ENCODE results near the gene CYP24A1. TPM values are rescaled to one million over a fixed set of nuclear protein-coding genes. Genes with fewer than 3 reads are reported as not detected.

CYP24A1 gene
- total RNA-seq, 1 experiment from 2014 or later = 0.95 TPM

DNA sequence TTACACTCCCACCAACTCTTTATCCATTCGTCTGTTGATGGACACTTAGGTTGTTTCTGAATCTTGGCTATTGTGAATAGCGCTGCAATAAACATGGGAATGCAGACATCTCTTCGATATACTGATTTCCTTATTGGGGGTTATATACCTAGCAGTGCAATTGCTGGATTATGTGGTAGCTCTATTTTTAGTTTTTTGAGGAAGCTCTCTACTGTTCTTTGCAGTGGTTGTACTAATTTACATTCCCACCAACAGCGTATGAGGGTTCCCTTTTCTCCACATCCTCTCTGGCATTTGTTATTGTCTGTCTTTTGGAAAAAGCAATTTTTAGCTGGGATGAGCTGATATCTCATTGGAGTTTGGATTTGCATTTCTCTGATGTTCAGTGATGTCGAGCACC is 29.5 kb upstream of the CYP24A1 start:
- no peak for DNase-seq (ENCODE audit: low spot score)

DNA sequence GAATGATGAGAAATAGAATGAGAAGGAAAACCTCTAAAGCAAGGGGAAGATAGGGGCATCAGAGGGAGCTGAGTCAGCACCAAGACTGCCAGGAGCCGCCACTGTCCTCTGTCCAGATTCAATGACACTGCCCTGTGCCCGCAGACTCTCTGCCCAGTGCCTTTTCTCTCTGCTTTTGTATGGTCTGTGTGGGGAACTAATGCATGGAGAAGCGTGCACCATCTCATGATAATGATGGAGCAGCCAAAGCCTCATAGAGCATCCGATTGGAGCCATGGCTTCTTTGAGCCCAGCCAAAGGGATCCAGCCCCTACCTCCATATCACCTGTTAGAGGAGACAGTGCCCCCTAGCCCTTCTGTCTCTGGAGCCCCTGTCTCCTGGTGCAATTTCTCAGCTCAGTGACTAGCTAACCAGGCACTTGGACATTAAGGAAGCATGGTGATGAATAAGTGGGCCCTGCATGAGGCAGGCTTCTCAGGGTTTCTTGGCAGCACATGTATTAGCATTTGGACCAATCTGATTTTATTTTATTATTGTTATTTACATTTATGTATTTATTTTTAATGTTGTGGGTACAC is 27.6 kb upstream of the CYP24A1 start:
- no peak for DNase-seq (ENCODE audit: low spot score)

DNA sequence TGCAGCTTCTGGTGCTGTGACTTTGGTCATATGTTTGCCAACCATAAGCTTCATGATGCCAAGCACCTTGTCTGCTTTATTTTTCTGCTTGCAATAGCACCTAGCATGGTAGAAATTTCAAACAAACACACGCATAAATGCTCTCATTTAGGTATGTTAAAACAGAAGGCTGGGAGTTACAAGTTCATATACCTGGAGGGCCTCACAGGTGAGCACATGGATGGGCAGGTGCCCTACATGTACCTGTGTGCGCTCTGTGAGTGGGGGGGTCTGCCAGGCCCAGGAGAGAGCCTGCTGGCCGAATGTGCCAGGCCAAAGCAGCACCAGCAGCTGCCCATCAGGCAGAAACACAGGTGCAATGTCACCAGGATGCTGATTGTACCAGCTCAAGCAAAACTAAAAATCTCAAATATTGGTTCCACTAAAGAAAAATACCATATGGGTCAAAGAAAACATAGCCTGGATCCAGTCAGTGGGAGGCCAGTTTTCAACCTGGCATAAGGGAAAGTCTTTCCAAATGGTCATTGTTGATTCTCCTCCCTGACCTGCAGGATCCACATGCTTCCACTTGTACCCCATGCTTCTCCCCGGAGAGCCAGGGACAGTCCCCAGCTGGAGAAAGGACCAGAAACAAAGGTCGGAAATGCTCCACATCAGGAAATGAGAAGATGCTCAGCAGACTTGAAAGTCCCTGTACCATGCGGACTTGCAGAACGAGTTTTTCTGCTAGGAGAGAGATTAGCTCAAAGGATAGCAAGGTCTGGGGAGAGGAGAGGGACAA is 26.9 kb upstream of the CYP24A1 start:
- no peak for DNase-seq (ENCODE audit: low spot score)

DNA sequence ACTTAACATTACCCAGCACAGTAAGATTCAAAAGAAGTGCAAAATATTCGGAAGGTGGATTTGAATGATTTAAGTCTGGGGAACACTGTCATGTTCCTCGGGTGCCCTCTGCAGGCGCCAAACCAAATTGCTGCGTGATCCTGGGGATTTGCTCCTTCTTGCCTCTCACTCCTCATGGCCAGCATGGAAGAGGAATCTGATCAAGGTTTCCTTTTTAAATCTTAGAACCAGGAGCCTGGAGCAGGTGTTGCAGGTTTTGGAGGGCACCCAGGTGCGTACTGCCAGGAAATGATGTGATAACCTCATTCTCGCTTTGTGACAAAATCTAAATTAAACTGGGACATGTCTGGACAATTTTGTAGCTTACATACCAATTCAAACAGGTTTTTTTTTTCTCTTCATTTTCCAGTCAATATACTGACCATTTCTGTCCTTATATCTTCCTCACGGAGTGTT is 26.0 kb upstream of the CYP24A1 start:
- DNase-seq (ENCODE audit: low spot score) = peak; percentile 57

DNA sequence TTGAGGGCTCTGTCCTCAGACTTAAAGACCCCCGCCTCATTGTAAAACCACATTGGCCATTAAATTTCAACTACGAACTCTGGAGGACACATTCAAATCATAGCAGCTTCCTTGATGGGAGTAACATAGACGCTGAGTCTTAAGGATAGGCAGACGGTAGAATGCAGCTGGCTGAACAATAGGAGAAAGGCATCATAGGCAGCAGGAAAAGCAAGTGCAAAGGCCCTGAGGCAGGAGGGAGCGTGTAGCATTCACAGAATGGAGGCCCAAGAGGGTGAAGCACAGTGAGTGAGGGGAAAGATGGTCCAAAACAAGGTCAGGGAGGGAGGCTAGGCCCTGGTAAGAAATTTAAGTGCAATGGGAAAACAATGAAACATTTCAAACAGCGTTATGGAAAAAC is 25.5 kb upstream of the CYP24A1 start:
- DNase-seq (ENCODE audit: low spot score) = no peak

DNA sequence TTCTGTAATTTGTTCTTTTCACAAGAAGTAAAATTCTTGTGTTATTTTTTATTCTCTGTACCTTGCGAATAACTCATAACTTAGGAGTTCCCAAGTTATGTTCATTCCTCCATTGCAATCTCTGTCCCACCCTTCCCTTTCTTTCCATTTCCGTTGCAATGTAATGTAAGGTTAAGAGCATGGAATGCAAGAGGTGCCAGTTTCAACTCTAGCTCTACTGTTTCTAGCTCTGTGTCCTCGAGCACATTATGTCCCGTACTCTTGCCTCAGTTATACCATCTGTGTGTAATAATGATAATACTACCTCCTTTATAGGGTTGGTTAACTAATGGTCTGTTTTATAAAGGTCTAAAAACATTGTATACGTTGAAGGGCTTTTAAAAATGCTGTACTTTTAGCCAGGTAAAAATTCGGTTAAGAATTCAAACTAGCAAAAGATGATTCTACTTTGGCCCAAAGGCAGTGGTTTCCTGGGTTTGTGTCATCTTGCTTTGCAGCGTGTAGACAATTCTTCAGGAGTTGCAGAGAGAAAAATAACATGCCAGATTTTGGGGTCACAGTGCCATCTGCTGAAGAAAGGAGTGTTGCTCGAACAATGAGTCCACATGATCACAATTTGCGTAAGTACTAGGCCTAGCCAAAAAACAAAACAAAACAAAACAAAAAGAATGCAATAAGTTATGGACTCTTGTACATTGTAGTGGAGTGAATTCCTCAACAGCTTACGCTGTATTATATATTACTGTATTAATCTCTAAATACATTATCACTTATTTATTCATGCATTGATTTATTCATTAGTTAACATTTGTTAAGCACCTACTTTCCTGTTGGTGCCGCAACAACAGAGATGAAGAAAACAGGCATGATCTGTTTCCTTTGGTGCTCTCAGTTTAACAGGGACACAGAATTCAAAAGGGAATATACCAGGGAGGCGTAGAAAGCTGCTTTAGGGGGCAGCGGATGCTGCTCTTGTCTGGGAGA is 24.1 kb upstream of the CYP24A1 start:
- peak; percentile 48 for DNase-seq (ENCODE audit: low spot score)

DNA sequence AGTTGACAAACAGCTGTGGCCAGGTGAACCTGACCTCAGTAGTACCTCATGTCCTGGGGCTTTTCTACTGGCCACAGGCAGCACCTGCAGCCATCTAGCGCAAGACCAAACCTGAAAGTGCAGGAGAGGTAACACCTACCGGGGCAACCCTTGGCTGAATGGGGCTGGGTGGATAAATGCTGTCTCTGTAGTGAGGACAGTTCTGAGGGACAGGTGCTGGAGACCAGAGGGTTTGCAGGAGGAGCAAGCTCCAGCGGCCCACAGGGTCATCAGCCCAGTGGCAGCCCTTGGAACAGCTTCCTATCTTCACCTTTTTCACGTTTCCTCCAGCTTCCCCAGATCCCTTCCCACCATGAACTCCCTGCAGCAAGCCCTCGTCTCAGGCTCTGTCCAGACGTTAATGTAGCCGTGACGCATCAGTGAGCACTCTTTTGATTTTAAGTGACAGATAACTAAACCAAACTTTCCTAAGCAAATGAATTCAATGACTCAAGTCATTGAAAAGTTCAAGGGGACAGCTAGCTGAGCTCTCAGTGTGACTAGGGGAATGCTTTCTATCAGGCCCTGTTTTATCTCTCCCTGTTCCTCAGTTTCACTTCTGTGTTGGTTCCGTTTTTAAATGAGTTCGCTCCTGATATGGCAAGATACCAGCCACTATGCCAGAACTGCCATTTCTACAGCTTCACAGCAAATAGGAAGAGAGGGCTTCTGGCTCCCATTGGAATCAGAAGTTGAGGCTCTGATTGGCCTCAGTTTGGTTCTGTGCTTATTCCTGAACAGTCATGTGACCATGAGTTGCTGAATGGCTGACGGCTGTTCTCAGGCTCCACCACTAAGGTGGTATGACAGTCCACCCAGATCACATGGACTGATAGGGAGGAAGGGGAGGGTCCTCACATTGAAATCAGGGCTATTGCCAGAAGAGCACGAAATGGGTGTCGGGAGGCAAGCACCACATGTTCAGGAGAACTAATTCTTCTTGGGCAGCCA is 22.0 kb upstream of the CYP24A1 start:
- no peak for DNase-seq (ENCODE audit: low spot score)

DNA sequence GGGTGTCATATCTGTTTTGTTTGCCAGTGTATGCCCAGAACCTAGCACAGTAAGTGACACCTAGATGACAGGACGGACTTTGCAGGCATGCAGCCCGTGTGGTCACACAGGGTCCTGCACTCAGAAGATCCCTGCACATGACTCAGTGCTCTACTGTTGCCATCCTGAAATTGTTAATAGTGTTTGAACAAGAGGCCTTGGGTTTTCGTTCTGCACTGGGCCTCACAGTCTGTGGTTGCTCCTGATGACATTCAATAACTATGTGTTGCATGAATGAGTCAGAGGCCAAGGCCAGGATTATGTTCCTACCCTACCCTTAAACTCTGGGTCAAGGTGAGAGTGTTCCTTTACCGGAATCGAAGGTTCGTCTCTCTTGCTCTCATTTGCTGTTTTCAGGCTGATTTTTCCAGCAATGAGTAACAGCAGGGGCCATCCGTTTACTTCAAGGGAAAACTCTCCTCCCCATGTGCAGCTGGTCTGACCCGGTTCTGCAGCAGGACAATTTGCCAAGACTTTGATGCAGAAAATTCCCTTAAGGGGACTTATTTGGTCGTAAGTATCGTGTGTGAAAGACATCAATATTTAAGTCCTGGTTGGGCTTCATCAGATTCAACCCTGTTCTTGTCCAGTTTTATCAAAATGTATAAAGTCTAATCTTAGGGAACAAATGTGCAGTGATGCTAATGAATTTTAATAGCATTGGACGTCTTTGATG is 21.1 kb upstream of the CYP24A1 start:
- peak; percentile 16 for DNase-seq (ENCODE audit: low spot score)

DNA sequence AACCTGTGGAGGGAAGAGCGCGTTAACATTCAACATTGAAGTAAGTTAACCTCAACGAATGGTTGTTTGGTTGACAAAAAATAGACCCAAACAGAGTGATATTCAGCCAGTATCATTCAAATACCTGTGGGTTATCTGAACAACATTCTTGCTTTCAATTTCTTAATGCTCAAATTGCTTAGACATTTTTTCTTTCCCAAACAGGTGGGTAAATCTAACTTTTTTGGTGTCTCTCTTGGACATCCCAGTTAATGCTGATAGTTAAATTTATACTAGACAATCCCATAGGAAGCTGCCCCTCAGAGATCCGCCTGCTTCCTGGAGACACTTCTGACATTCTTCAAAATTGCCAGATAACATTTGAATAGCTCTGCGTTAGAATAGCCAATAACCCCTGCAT is 20.0 kb upstream of the CYP24A1 start:
- DNase-seq (ENCODE audit: low spot score) = no peak

DNA sequence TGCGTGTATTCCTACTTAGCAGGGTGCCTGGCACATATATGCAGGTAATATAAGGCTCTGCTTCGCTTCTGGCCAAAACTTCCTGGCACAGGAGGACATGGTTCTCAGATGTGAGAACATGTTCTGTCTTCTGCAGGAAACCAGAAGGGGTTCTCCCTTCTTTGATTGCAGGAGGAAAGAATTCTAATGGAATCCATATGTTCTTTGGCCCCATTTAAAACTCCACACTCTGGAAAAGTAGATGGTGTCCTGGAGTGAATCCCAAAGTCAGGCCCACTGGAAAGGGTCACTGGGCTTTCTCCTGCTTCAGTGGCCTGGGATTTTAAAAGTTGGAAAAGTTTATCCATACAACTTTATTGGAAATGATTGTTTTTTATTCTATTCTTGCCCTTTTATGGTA is 16.4 kb upstream of the CYP24A1 start:
- DNase-seq (ENCODE audit: low spot score) = no peak

DNA sequence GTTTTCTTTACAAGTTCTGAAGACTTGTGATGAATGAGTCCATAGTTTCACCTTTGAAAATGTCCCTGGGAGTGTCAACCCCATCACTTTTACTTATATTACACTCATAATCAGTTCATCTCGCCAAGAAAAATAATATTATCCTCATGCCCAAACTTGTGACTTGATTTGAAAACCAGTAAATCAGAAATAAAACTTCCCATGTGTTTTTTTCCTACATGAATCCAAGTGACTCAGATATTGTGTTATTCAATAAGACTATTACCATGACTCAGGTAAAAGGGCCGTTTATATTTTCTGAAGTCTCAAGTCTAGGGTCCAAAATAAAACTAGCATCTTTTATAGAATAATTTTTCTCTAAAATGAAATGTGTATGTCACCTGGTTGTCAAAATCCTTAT is 15.8 kb upstream of the CYP24A1 start:
- no peak for DNase-seq (ENCODE audit: low spot score)

DNA sequence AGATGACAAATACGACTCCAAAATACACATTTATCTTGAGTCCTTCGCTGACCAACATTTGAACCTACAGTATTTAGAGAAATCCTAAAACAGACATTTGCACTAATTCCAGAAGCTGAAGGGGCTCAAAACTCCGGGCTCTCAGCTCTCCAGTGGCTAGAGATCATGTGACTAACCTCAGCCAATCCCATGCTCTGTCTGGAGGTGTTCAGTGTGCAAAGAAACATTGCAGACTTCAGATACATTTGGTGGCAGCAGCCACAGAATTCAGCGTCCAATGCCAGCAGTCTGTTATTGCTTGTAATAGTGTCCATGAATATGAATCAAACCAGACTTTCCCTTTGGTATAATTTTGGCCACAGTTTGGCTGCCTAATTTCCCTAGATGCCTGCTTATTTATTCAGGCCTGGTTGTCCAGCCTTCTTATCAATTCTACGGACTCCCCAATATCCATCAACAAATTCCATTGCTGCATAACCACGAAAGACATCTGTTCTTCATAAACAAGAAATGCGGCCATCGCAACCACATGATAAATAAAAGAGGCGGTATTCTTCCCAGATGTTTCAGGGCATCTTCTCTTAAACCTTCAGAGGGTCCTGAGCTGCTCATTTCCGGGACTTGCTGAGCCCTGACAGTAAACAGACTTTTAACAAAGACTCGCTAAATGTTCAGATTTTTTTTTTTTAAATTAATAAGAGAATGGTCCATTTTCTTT is 14.5 kb upstream of the CYP24A1 start:
- no peak for DNase-seq (ENCODE audit: low spot score)

DNA sequence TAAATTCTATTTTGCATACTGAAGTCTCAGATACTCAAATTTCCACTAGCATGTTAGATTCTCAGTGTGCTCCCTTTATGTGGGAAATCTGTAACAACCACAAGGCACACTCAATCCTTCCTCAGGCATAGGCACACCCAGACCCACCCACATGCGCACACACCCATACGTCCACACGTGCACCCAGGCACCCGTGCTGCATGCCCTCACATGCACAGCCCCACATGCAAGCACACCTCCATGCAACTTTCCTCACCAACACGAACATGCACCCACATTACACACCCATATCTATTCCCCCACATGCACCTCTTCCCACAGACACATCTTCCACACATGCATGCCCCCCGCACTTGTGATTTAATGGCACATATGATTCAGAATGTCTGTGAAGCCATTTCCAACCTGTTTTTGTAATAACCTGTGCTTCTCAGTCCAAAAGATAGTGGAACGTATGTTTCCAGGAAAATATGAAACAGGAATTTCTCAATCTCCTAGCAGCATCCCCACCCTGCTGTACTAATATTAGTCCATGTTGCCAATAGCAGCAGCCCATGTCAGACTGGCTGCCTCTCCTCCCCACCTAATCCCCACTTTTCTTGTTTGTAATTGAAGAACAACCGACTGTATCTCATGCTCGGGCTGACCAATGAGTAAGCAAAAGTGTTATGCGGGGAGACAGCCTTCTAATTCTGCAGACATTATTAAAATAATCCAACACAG is 11.3 kb upstream of the CYP24A1 start:
- DNase-seq (ENCODE audit: low spot score) = no peak

DNA sequence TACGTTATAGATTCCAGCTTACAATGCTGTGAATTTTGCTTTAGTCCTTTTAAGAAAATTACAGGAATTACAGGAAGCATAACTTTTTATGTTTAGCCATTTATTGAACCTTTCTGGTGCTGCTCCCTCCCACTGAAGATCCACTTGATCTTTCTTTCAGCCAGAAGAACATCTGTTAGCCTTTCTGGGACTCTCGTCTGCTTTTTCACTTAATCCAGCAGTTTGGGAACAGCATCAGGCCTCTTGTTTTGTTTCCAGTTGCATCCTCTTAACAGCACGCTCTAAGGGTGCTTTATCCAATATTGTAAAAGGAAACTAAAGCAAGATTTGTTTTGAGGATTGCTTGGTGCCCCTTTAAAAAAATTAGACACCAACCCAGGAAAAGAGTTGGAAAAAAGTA is 10.3 kb upstream of the CYP24A1 start:
- DNase-seq (ENCODE audit: low spot score) = no peak

DNA sequence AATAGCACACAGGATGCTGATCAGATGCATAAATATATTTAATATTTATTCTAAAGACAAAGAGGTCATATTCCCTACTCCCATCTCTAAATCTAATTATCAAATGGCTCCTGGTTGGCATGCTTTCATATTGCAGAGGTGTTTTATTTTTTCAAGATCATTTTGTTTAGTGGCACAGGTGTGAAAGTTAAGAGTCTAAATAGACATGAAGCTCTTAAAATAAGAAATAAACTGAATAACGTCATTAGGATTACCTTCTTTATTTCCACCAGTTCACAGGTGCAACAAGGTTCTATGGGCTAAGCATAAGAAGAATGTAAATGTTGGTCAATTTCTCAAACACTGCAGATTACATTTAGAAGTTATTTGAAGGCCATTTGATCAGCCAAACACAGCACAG is 7.1 kb upstream of the CYP24A1 start:
- no peak for DNase-seq (ENCODE audit: low spot score)

DNA sequence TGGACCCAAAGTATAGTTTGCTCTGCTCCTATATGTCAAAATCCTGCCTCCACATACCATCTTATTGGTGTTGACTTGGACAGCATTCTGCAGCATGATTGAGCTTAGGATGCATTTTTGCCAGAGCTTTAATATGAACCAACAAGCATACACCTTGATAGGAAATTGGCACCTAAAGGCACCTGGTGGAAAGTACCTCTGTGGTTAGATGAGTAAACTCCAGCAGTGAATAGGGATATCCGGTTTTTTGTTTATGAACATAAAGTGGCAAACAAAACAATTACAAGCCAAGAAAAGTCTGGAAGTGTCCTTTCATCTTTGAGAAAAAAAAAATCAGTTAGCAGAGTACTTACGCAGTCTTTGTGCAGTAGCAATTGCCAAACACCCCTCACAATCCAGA is 6.2 kb upstream of the CYP24A1 start:
- DNase-seq (ENCODE audit: low spot score) = no peak

DNA sequence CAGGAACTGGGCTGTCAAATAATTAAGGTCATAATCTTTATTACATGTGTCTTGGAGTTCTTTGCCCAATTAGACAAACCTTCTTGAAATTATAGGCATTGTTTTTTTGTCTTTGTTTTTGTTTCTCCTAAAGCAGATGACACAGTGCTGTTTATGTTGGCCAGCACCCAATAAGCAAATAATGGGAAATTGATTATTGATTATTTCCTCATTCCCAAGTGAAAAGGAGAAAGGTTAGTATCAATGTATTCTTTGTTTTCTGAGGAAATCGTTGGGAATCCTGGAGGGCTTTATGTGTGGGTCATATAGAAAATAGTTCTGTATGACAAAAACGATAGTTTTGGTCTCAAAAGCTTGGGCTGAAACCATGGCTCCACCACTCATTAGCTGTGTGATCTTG is 4.5 kb upstream of the CYP24A1 start:
- DNase-seq (ENCODE audit: low spot score) = no peak

DNA sequence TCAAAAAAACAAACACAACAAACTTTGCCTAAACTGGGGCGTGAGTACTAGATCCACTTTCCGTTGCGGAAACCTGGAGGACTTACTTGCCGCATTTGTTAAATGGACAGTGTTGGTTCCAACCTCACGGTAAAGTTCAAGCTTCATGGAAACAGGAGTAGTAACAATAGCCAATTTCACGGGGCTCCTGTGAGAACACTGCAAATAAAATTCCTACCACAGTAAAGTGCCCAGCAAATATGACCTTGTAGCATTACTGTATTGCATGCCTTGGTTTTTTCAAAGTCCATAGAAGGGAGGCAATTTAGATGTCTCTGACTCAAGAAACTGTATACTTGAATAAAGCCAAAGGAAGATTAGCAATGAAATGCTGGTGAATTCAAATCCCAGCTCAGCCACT is 3.6 kb upstream of the CYP24A1 start:
- DNase-seq (ENCODE audit: low spot score) = no peak

DNA sequence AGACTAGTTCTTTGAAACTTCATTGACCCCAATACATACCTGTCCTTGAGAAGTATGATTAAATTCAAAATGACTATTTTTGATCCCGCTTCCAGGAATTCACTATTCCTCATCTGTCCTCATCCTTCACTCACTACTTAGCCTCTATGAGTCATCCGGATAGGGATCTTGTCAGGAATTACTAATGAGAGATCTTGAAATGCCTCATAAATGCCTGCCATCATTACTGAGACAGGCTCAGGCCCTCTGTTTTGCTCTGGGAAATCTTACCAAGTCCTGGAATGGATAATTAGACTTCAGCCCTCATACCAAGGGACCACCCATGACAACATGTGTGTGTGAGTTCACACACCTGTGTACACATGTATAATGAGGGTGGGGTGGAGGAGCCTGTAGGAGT is 2.8 kb upstream of the CYP24A1 start:
- DNase-seq (ENCODE audit: low spot score) = no peak
